ENCODE measurements around the gene SPCS3. TPM values are rescaled to one million over a fixed set of nuclear protein-coding genes. Genes with fewer than 3 reads are reported as not detected.

The SPCS3 gene
- total and polyA plus RNA-seq, 2 of the 13 experiments (the other 11 are each of a cell fraction or from before 2014, with no cell fraction given) = 26.3 to 57.0 TPM

DNA sequence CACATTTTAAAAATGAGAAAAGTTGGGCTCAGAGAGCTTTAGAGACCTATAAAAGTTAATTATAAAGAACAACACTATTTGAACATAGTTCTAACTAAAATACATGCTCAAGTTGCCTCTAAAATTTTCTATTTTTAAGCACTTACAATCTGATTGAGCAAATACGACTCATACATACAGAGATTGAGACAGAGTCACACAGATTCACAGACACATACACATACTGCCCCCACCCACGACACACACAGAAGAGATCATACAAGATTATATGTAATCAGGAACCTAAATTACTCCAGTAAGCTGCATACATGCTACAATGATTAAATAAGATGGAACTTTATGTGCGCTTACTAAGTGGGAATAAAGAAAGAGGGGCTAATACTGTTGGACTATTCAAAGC, 48.0 kb upstream of the SPCS3 start:
- H3K79me2 ChIP-seq (ENCODE audit: insufficient read depth, low read length) = no peaks in the 10 kb centered on the region
- no peaks in the 10 kb centered on the region for H3K9me3 ChIP-seq (ENCODE audit: low read length)
- POLR2A ChIA-PET = no interaction called here
- no peak overlapping the region for H3K4me3 ChIP-seq (replicated peaks in 1 of 3; ENCODE audit: insufficient read depth in 1 of 3, low read depth in 2 of 3, low read length in 3 of 3)
- no peak for FAIRE-seq
- TF ChIP-seq, protein P1, sequence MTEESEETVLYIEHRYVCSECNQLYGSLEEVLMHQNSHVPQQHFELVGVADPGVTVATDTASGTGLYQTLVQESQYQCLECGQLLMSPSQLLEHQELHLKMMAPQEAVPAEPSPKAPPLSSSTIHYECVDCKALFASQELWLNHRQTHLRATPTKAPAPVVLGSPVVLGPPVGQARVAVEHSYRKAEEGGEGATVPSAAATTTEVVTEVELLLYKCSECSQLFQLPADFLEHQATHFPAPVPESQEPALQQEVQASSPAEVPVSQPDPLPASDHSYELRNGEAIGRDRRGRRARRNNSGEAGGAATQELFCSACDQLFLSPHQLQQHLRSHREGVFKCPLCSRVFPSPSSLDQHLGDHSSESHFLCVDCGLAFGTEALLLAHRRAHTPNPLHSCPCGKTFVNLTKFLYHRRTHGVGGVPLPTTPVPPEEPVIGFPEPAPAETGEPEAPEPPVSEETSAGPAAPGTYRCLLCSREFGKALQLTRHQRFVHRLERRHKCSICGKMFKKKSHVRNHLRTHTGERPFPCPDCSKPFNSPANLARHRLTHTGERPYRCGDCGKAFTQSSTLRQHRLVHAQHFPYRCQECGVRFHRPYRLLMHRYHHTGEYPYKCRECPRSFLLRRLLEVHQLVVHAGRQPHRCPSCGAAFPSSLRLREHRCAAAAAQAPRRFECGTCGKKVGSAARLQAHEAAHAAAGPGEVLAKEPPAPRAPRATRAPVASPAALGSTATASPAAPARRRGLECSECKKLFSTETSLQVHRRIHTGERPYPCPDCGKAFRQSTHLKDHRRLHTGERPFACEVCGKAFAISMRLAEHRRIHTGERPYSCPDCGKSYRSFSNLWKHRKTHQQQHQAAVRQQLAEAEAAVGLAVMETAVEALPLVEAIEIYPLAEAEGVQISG (CRISPR knock-in tag; IDR thresholded peaks at IDR 0.05) = no peak
- TF ChIP-seq ZNF773 (CRISPR knock-in tag; IDR thresholded peaks at IDR 0.05; ENCODE audit: borderline replicate concordance) = no peak
- TF ChIP-seq, protein P2, sequence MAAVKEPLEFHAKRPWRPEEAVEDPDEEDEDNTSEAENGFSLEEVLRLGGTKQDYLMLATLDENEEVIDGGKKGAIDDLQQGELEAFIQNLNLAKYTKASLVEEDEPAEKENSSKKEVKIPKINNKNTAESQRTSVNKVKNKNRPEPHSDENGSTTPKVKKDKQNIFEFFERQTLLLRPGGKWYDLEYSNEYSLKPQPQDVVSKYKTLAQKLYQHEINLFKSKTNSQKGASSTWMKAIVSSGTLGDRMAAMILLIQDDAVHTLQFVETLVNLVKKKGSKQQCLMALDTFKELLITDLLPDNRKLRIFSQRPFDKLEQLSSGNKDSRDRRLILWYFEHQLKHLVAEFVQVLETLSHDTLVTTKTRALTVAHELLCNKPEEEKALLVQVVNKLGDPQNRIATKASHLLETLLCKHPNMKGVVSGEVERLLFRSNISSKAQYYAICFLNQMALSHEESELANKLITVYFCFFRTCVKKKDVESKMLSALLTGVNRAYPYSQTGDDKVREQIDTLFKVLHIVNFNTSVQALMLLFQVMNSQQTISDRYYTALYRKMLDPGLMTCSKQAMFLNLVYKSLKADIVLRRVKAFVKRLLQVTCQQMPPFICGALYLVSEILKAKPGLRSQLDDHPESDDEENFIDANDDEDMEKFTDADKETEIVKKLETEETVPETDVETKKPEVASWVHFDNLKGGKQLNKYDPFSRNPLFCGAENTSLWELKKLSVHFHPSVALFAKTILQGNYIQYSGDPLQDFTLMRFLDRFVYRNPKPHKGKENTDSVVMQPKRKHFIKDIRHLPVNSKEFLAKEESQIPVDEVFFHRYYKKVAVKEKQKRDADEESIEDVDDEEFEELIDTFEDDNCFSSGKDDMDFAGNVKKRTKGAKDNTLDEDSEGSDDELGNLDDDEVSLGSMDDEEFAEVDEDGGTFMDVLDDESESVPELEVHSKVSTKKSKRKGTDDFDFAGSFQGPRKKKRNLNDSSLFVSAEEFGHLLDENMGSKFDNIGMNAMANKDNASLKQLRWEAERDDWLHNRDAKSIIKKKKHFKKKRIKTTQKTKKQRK (IDR thresholded peaks at IDR 0.05; ENCODE audit: low read length) = no peak
- H3K27ac ChIP-seq (ENCODE audit: extremely low read length, insufficient read depth, low read length) = no peak overlapping the region
- no peaks in the 10 kb centered on the region for H3K36me3 ChIP-seq (replicated peaks in 1 of 2; ENCODE audit: control insufficient read depth in 1 of 2, insufficient read depth in 2 of 2, low read length in 2 of 2)
- peaks cover 0 to 2% of the 10 kb centered on the region in 2 experiments; a peak in 2 of 5 replicates for H3K27me3 ChIP-seq (ENCODE audit: control insufficient read depth in 1 of 2, insufficient read depth in 2 of 2, low read length in 2 of 2)
- peaks cover under 1% of the 10 kb centered on the region; the same call in 1 of the 2 replicates for H3K4me1 ChIP-seq (ENCODE audit: insufficient read depth, low read length)
- CTCF ChIA-PET (ENCODE audit: low intra/inter-chr PET ratio, low total read pairs) = no interaction called here
- in situ Hi-C loops (cut with HindIII; ENCODE audit: extremely low pct_ligation_motif_present, low pct_unique_long_range_greater_than_20kb) (no loop called here), intact Hi-C loops (cut with micrococcal nuclease; ENCODE audit: unreplicated experiment) (no loop called here)
- ATAC-seq = no peak
- H2AFZ ChIP-seq (ENCODE audit: low read length) = no peak overlapping the region
- no peak for DNase-seq (ENCODE audit: low spot score)
- 0% methylated on average over 3 of the region's 3 CpGs for WGBS (ENCODE audit: low lambda C conversion rate)
- H4K20me1 ChIP-seq (ENCODE audit: insufficient read depth, low read length) = no peaks in the 10 kb centered on the region
- H3K4me2 ChIP-seq (ENCODE audit: low read depth, low read length) = no peak overlapping the region
- no TSS peak for BruUV-seq (replicated peaks)
- no peak overlapping the region for H3K9ac ChIP-seq (ENCODE audit: insufficient read depth, low read depth, low read length)

All from HepG2 (cell line).